Smooth muscle cell (in vitro differentiated cells): ENCODE data around the gene FOXL1. TPM values are rescaled to one million over a fixed set of nuclear protein-coding genes. Genes with fewer than 3 reads are reported as not detected.
A peak's percentile ranks its signal among the peaks of the same experiment; 100 is the strongest.

Source experiments
- DNase-seq: peaks from one replicate; lab custom pipeline; 2025; ENCODE audit not compliant: unreplicated experiment; lab: John Stamatoyannopoulos, UW
- H2AFZ ChIP-seq: fragments of 200-600 bp; sonication (generic); 2 replicates; pipeline ENCODE4 v1.6.0; 2016; ENCODE audit warnings: antibody characterized with exemption, low read depth, mild to moderate bottlenecking
- H3F3A ChIP-seq: fragments of 200-600 bp; sonication (generic); 2 replicates; pipeline ENCODE4 v1.6.0; 2017; ENCODE audit warnings: antibody characterized with exemption, low read depth
- H3K27ac ChIP-seq: fragments of 200-600 bp; sonication (generic); 2 replicates; pipeline ENCODE4 v1.5.1; 2016; ENCODE audit warnings: low read depth, mild to moderate bottlenecking
- H3K27me3 ChIP-seq: fragments of 200-600 bp; sonication (generic); 2 replicates; pipeline ENCODE4 v1.6.1; 2016; ENCODE audit warnings: low read depth, mild to moderate bottlenecking
- H3K36me3 ChIP-seq: fragments of 200-600 bp; sonication (generic); 2 replicates; pipeline ENCODE4 v1.5.1; 2016; ENCODE audit warnings: low read depth
- H3K4me1 ChIP-seq: fragments of 200-600 bp; sonication (generic); 2 replicates; pipeline ENCODE4 v1.5.1; 2016; ENCODE audit warnings: low read depth
- H3K4me2 ChIP-seq: fragments of 200-600 bp; sonication (generic); 2 replicates; pipeline ENCODE4 v1.6.0; 2016; ENCODE audit warnings: mild to moderate bottlenecking
- H3K4me3 ChIP-seq: fragments of 200-600 bp; sonication (generic); 2 replicates; pipeline ENCODE4 v1.5.1; 2016; ENCODE audit warnings: mild to moderate bottlenecking
- H3K79me2 ChIP-seq: fragments of 200-600 bp; sonication (generic); 2 replicates; pipeline ENCODE4 v1.6.0; 2016; ENCODE audit warnings: low read depth, mild to moderate bottlenecking
- H3K9ac ChIP-seq: fragments of 200-600 bp; sonication (generic); 2 replicates; pipeline ENCODE4 v1.6.0; 2016; ENCODE audit warnings: low read depth
- H3K9me3 ChIP-seq: fragments of 200-600 bp; sonication (generic); replicated peaks from 2 replicates; pipeline ENCODE4 v1.5.1; 2016; ENCODE audit warnings: low read depth
- H4K20me1 ChIP-seq: fragments of 200-600 bp; sonication (generic); 2 replicates; pipeline ENCODE4 v1.6.0; 2016; ENCODE audit warnings: low read depth
- CTCF ChIP-seq: fragments of 200-600 bp; sonication (generic); IDR thresholded peaks from 2 replicates; pipeline ENCODE4 v1.5.1; 2017; ENCODE audit warnings: borderline replicate concordance, mild to moderate bottlenecking, antibody characterized with exemption; ENCODE audit not compliant: insufficient read depth, poor library complexity, severe bottlenecking
- WGBS: methylation state at CpG from one replicate; pipeline ENCODE4 v1.1.7; 2016; ENCODE audit warnings: low lambda C conversion rate; 5-methylcytosine and 5-hydroxymethylcytosine counted together
- polyA plus RNA-seq: library from polyadenylated mRNA; unstranded; fragments of >200 nt; fragmentation: Nextera tagmentation; extraction: Ambion mirVana; gene quantifications from 2 replicates; pipeline ENCODE4 v1.2.1, GENCODE V29; 2016
- total RNA-seq: library from RNA; depleted of rRNA; stranded (reverse); fragments of >200 nt; gene quantifications from 2 replicates; pipeline ENCODE4 v1.2.3, GENCODE V29; 2014

FOXL1 gene
- total and polyA plus RNA-seq, 2 experiments from 2014 or later, result 4.6 to 5.4 TPM

- Histone ChIP-seq H4K20me1 (peaks cover 3% of the 10 kb centered on the region), H3K27ac (peak overlapping the region; percentile 28), H3K79me2 (no peaks in the 10 kb centered on the region), H3K4me2 (peak overlapping the region; percentile 91), H2AFZ (peak overlapping the region; percentile 78), H3K36me3 (no peaks in the 10 kb centered on the region), H3K27me3 (no peaks in the 10 kb centered on the region), H3K4me3 (peak overlapping the region; percentile 64), H3K4me1 (peaks cover 27% of the 10 kb centered on the region), H3K9me3 (no peaks in the 10 kb centered on the region), H3K9ac (peak overlapping the region; percentile 69), H3F3A (peaks cover 6% of the 10 kb centered on the region)
- peak; percentile 71 for DNase-seq
- TF ChIP-seq CTCF, result peak; percentile 72
- under 1% methylated on average over 54 of the region's 54 CpGs for WGBS
Observed at GRCh38 chr16:86575754-86576557, 2.4 kb upstream of the FOXL1 start.

DNA sequence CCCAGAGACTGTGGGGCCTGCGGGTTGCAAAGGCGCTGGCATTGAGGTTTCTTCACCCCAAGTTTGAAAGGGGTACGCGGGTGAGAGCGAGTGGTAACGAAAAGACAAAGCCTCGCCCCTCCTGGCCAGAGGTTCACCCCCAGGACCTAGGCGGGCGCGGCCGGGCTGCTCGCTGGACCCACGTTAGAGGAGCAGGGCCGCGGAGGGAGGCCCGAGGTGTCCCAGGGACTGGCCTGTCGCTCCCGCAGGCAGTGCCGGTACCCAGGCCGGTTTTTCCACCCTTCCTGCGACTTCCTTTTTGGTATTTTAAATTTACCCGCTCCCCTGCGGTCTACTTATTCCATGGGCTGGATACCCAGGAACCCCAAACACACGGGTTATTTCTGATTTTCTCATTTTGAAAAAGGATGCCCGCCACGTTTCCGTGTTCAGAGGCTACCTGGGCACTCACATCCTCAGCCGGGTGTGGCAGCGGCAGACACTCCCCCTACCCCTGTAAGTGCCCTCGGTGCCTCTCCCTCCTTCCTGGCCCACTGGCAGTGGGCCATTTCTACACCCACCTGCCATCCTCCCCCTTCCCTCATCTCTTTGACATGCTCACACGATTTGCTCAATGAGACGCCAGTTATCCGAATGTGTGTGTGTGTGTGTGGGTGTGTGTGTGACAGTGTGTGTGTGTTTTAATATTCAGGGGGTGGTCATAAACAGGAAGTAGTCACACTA, 1.6 kb upstream of the FOXL1 start:
- Histone ChIP-seq H3K9me3 (no peaks in the 10 kb centered on the region), H3K79me2 (no peaks in the 10 kb centered on the region), H3F3A (peaks cover 6% of the 10 kb centered on the region), H4K20me1 (no peaks in the 10 kb centered on the region), H3K27ac (peak overlapping the region; percentile 28), H3K4me2 (peak overlapping the region; percentile 91), H3K27me3 (peaks cover 4% of the 10 kb centered on the region), H2AFZ (no peak overlapping the region), H3K4me3 (peak overlapping the region; percentile 64), H3K36me3 (no peaks in the 10 kb centered on the region), H3K4me1 (peaks cover 22% of the 10 kb centered on the region), H3K9ac (peak overlapping the region; percentile 69)
- DNase-seq, result no peak
- 7% methylated on average over 33 of the region's 33 CpGs for WGBS
- TF ChIP-seq CTCF, result no peak

DNA sequence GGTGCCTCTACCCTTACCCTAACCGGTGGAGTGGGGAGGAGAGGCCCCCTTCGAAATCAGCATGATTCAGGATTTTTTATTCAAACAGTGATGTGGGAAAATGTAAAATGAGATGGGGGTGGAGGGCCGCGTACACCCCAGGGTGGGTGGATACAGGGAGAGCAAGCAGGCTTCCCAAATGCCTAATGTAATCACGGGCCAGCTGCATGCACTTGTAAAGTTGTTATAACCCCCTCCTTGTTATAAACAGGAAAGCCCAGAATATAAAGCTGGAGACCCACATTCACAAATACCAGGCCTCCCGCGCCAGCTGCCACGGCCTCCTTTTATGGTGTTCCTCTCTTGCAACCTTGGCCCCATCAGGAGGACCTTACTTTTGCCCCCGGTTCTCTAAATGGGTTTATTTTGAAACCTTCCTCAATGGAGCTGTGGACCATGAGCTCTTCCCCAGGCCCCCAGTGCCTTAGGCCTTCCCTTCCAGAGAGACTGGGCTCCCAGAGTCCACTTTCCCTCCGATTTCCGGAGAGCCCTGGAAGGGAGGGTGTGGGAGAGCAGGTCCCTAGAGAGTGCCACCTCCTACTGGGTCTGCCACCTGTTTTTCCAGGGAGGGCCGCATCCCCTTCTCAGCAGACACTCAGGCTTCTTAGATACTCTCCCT, 906 bp upstream of the FOXL1 start:
- H4K20me1 ChIP-seq, result no peaks in the 10 kb centered on the region
- peak overlapping the region; percentile 59 for H3K27ac ChIP-seq
- H3K4me2 ChIP-seq, result peak overlapping the region; percentile 91
- no peak overlapping the region for H2AFZ ChIP-seq
- H3K9ac ChIP-seq, result no peak overlapping the region
- no peaks in the 10 kb centered on the region for H3K9me3 ChIP-seq
- H3F3A ChIP-seq, result peaks cover 6% of the 10 kb centered on the region
- DNase-seq, result no peak
- no peak for TF ChIP-seq CTCF
- no peak overlapping the region for H3K4me3 ChIP-seq
- H3K4me1 ChIP-seq, result peaks cover 22% of the 10 kb centered on the region
- no peaks in the 10 kb centered on the region for H3K36me3 ChIP-seq
- WGBS, result 19% methylated on average over 12 of the region's 12 CpGs
- no peaks in the 10 kb centered on the region for H3K79me2 ChIP-seq
- H3K27me3 ChIP-seq, result peaks cover 4% of the 10 kb centered on the region
